ENCODE results near the gene ANKRD63.

- TF ChIP-seq ZFP30 (CRISPR knock-in tag; IDR thresholded peaks at IDR 0.05) (no peak), ZFP3 (CRISPR knock-in tag; IDR thresholded peaks at IDR 0.05) (no peak), ZNF8 (CRISPR knock-in tag; IDR thresholded peaks at IDR 0.05) (no peak), PPARA (CRISPR knock-in tag; IDR thresholded peaks at IDR 0.05; ENCODE audit: borderline replicate concordance) (no peak), TSHZ2 (CRISPR knock-in tag; IDR thresholded peaks at IDR 0.05) (no peak), SNAI2 (CRISPR knock-in tag; IDR thresholded peaks at IDR 0.05) (no peak)
These were observed 4.6 kb upstream of the ANKRD63 start for GRCh38 chr15:40287505-40287904.

Measured in SK-N-SH treated with all-trans-retinoic acid at 6 μM for 48 hours (cell line).